Measurements from ENCODE around the gene INVS.
"Not testable (repeated sequence)": the region's sequence is repeated elsewhere in the genome, so short reads cannot be mapped to it uniquely, and the experiment has no call there.

INVS gene

DNA sequence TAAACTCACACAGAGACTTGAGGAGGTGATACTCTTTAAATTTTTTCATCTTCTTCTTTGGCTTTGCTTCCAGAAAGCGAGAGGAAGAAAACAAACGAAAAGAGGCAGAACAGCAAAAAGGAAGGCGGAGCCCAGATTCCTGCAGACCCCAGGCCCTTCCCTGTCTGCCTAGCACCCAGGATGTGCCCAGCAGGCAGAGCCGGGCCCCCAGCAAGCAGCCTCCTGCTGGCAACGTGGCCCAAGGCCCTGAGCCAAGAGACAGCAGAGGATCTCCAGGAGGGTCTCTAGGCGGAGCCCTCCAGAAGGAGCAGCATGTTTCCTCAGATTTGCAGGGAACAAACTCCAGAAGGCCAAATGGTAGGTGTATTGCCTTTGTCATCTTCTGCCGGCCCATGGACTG lies 185.2 kb downstream of the INVS start:
- DNase-seq = no peak

DNA sequence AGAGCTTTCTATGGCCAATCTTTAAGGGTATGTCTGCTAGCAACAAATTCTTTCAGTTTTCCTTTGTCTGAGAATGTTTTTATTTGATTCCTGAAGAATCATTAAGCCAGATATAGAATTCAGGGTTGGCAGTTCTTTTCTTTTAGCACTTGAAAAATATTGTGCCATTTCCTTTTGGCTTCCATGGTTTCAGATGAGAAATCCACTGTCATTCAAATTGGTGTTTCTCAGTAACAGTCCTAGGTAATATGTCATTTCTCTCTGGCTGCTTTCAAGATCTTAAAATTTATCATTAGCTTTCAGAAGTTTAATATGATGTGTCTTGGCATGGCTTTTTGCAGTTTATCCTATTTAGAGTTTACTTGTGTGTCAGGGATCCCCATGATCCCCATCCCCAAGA lies 186.0 kb downstream of the INVS start:
- DNase-seq = no peak

DNA sequence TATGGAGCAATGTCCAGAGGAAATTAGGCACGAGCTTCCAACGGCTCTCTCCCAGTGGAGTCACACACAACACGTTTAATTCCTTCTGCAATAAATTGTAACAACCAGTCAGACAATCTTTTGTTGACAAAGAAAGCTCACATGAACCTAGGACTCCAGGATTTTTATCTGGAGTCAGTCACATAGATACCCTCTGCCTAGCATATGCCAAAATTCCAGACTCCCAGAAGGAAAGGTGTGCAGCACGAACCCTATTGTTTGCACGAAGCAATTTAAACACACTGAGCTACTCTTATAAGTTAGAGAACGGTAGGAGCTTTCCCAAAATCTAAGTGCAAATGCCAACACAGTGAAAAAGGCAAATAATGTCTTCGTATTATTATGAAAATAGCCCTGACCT lies 186.6 kb downstream of the INVS start:
- no peak for DNase-seq

DNA sequence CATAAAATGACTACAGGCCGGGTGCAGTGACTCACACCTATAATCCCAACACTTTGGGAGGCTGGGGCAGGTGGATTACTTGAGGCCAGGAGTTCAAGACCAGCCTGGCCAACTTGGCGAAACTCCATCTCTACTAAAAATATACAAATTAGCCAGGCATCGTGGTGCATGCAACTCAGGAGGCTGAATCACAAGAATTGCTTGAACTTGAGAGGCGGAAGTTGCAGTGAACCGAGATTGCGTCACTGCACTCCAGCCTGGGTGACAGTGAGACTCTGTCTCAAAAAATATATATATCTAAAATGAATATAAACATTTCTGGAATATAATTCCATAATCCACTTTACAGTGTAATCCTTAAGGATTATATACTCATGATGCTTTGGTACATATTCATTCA lies 187.2 kb downstream of the INVS start:
- no peak for DNase-seq

DNA sequence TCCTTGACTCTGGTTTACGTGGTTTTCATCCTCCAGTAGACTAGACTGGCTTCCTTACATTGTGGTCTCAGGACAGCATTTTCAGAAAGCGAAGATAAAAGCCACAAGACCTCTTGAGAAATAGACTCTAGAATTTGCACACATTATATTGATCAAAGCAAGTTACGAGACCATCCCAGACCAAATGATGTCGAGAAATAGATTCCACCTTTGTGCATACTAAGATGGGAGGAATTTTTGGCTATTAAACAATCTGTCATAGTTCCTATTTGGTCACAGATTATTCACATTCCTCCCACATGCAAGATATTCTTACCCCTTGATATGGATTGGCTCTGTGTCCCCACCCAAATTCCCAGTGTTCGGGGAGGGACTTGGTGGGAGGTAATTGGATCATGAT lies 188.1 kb downstream of the INVS start:
- no peak for DNase-seq

DNA sequence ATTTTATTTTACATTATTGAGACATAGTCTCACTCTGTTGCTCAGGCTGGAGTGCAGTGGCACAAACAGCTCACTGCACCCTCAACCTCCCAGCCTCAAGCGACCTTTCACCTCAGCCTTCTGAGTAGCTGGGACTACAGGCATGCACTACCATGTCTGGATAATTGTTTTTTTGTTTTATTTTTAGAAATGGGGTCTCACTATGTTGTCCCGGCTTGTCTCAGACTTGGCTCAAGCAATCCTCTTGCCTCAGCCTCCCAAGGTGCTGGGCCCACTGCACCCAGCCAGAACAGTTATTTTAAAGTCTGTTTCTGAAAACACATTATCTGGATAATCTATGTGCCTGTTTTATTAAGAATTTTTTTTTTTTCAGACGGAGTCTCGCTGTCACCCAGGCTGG lies 191.7 kb downstream of the INVS start:
- no peak for DNase-seq

DNA sequence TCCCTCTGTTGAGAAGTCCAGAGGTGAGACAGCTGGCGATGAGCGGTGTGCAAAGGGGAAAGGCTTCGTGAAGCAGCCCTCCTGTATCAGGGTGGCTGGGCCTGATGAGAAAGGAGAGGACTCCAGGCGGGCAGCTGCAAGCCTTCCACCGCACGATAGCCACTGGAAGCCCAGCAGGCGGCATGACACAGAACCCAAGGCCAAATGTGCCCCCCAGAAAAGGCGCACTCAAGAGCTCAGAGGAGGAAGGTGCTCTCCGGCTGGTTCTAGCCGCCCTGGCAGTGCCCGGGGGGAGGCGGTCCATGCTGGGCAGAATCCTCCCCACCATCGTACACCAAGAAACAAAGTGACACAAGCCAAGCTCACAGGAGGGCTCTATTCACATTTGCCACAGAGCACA lies 193.4 kb downstream of the INVS start:
- no peak for DNase-seq

DNA sequence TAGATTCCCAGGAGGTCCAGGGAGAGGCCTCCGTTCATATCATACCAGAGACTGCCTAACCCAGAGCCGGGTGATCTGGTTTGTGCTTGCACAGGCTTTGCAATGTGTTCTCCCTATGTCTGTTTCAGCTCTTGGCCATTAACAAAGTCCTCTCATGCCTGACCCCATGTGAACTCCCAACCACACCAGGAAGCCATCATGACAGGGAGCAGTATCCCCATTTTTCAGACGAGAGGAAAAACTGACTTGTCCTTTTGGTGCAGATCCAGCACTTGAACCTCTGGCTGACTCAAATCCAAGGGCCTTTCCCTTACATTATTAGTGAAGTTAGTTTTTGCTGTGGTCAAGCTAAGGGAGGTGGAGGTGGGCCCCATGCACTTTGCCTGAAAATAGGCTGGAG lies 195.3 kb downstream of the INVS start:
- DNase-seq = no peak

DNA sequence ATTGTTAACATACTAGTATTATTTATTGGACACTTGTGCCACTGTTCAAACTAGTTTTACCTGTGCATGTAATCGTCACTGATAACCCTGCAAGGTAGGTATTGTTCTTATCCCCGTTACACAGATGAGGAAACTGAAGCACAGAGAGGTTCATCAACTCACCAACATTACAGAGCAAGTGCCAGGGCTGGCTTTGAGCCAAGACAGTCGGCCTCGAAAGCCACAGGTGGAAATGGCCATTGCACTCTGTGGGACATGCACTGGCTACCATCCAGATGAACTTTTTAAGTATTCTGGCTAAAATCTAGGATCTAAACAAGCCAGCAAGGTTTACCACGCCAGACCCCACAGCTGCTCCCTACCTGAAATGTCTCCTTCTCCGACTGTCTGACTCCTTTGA lies 195.8 kb downstream of the INVS start:
- no peak for DNase-seq

DNA sequence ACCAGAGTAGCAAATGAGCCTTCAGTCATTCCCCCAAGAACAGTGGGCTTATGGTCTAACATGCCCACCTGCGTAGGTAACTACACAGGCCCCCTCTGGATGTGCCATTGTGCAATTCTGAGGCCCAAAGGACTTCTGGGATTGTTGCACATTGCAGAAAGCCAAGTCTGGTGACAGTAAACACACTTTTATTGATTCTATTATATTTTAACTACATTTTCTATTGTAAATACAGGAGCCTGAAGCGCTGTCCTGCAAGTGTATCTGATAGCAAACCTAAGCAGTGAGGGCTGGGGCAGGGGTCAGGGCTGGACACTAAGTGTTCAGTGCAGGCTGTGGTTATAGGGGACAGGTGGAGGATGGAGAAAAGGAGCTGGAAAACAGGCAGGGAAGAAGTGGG lies 196.2 kb downstream of the INVS start:
- no peak for DNase-seq

DNA sequence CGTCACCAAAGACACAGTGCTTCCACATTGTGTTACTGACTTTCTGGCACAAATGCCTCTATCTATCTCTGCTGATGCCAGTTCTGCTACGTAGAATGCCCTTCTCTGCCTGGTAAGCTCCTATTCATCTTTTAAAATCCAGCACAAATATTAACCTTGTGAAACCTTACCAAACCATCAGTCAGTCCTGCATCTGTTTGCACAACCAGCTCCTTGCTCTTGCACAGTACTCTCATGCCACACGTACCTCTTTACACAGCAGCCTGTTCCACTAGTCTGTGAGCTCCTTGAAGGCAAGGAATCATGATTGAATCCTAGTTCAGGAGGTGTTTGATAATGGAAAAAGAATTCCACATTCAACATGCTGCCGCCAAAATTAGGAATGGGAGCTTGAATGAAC lies 197.4 kb downstream of the INVS start:
- no peak for DNase-seq

DNA sequence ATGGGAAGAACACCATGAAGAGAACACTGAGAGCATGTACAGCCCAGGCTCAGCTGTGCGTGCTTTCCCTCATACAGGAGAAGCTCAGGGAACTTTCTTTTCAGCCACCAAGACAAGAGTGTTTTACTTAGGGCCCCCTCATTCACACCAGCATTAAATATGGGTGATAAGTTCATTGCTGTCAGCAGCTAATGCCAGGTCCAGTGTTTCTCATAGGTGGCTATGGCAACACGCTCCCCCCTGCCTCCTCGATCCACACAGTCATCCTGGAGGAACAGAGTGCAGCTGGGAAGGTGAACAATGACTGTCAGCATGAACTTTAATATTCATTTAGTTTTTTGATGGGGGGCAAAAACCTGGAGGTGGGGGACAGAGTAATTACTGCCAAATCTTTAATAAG lies 199.3 kb downstream of the INVS start:
- DNase-seq = no peak

DNA sequence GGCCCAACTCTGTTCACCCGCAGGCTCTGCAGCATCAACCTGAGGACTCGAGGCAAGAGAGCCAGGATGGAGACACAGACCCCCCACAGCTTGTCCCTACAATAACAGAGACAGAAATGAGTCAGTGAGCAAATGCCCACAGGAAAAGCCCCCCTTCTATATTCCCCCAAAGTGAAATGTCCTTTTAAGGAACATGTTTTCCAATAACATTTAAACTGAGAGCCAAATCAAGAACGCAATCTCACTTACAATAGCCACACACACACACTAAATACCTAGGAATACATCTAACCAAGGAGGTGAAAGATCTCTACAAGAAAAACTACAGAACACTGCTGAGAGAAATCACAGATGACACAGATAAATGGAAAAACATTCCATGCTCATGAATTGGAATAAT lies 204.7 kb downstream of the INVS start:
- no peak for DNase-seq

DNA sequence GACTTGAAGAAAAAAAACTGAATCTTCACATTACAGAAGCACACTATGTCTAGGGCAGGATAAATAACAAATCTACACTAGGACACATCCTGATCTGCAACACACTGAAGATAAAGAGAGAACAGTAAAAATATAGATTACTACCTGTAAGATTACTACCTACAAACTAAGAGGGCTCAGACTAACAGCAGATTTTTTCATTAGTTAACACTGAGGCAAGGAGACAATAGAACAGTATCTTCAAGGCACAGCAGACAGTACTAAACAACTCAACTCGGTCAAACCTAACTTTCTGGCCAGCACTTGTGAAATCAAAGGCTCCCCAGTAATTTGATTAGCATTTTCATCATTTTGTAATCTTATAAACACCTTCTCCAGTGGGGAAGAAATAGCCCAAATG lies 207.2 kb downstream of the INVS start:
- DNase-seq = no peak

DNA sequence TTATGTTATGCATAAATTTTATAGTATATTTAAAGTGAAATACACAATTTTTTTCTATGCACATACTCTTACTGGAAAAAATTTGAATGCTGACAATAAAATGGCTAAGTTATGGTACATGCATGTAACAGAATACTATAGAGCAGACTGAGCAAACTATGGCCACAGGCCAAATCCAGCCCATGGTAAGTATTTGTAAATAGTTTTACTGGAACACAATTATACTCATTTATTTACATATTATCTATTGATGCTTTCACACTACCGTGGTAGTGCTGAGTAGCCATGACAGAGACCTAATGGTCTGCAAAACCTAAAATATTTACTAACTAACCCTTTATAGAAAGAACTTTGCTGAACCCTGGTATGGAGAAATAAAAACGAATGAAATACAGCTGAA lies 208.0 kb downstream of the INVS start:
- no peak for DNase-seq

DNA sequence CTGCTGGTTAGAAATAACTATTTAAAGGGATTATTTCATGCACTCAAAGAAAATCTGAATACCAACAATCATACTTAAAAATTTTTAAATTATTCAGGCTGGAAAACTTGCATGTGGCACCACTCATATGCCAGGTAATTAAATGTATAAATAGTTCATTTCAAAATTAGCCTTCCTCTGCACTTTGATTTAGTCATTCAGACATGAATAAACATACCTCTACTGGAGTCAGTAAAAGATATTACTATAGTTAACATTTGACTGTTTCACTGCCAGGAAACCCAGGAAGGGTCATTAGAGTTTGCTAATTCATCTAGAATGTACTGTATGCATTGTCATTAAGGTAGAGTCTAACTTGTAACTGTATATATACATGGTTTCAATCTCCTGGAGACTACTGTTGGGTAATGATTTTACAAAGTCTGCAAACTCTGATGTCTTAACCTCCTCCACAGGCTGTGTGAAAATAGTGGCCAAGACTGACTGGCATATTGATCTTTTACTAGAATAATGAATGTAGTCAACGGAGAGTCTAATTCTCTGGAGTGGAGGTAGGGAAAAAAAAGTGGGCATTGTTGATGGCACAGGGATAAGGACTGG lies 210.0 kb downstream of the INVS start:
- DNase-seq = no peak

DNA sequence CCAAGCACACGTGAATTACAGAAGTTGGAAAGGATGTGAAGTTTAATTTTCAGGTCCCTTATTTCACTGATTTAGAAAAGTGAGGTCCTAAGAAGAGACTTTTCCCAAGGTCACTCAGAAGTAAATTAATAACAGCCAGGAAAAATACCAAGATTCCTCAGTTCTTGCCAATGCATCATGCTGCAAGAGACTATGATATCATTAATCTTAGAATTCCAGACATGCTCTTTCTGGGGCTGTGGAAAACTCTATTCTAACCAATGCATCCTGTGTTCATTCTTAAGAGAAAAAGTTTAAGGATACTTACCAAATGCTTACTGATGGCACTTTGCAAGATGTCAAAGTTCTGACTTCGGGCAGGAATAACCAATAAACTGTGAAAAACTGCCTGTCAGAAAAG lies 210.9 kb downstream of the INVS start:
- DNase-seq = no peak

DNA sequence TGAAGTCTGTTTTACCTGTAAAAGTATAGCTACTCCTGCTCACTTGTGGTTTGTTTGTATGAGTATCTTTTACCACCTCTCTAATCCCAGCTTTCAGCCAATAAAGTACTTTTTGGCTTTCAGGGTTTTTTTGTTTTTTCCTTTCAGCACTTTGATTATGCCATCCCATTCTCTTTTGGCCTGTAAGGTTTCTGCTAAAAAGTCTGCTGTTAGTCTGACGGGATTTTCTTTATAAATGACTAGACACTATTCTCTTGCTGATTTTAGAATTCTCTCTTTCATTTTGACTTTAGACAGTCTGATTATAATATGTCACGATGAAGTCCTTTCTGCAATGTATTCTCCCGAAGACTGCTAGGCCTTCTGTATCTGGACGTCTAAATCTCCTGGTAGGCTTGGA lies 216.5 kb downstream of the INVS start:
- DNase-seq = no peak

DNA sequence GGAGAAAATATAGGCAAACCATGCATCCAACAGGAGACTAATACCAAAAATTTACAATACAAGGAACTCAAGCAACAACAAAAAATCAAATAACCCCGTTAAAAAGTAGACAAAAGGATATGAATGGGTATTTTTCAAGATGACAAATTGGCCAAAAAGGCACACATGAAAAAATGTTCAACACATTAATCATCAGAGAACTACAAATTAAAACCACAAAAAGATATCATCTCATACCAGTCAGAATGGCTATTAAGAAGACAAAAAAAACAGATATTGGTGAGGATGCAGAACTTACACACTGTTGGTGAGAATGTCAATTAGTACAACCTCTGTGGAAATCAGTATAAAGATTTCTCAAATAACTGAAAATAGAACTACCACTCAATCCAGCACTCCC lies 218.7 kb downstream of the INVS start:
- DNase-seq = no peak

DNA sequence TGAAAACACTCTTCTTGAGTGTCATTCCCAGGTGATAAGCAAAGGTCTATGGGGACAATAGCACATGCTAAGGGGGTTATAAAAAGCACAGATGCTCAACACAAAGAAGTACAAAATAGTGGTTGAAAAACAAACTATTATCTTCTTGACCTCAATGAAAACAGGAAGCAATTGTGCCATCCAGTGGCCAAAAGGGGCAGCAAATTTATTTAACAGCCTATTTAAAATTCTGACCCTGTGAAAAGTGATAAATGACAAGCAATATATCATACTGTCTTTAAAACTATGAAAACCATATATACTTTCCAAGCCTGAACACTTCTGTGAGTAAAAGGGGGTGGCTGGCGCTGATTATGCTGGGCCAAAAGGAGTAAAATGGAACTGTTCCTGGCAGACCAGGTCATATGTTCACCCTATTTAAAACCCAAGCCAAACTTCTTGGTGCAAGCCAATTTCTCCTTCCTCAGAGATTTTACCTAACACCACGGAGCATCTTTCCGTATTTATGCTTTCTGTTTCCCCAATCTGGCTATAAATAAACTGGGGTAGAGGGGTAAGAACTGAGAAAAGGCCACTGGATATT lies 224.0 kb downstream of the INVS start:
- peak; percentile 5 for DNase-seq

DNA sequence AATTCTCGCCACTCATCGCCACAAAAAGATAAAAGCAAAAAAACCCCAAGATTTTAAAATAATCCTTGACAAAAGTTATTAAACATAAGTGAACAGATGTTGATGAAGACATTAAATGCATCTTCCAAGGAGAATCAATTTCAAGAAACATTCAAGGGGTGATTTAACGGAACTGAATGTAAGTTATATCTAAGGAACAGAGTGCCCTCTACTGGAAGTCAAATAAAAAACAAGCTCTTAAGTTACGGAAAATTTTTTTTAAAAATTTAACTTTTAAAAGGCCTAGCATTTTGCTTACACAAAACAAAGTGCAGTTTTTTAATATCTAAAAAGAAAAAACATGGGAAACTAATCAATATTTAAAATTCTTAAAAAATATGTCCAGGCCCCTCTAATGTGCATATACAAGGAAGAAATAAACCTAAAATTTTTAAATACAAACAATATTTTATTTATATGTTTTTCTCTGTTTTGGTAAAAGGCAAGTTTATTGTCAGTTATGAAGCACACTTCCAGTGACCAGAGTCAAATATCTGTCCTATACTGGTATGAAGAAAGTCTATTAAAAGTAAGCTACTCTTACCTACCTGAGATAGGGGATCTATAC lies 225.7 kb downstream of the INVS start:
- no peak for DNase-seq

DNA sequence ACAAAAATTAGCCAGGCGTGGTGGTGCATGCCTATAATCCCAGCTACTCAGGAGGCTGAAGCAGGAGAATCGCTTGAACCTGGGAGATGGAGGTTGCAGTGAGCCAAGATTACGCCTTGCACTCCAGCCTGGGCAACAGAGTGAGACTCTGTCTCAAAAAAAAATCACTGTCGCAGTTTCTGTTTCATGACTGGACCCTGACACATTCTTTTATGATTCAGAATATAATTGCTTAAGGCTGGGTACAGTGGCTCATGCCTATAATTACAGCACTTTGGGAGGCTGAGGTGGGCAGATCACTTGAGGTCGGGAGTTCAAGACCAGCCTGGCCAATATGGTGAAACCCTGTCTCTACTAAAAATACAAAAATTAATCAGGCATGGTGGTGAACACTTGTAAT lies 239.7 kb downstream of the INVS start:
- not testable (repeated sequence) for DNase-seq

DNA sequence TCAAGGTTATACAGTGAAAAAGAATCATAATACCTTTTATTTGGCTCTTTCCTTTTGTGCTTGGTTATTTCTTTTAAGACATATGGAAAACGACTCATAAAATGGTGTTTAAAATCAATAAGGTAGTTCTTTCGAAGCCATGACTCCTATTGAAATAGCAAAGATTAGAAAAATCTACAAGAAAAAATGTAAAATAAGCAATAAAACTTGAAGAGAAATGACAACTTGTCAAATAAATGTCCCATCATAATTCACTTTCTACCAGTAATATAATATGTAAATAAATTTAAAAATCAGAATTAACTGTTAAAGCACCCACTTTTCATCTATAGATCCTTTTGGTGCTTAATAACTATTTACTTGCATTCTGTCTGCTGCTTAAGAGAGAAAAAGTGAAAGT lies 241.2 kb downstream of the INVS start:
- DNase-seq = no peak

DNA sequence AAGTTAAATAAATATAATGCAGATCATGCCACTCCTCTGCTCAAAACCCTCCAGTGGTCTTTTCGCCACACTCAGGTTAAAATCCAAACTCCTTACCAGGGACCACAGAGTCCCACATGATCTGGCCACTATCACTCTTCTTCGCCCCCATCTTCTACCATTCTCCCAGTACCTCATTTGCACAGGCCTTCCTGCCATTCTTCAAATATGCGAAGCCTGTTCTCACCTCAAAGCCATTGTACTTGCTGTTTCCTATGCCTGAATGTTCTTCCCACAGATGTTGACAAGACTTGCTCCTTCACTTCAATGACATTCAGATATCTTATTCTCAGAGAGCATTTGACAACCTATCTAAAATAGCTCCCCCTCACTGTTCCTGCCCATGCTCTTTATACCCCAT lies 242.8 kb downstream of the INVS start:
- no peak for DNase-seq

DNA sequence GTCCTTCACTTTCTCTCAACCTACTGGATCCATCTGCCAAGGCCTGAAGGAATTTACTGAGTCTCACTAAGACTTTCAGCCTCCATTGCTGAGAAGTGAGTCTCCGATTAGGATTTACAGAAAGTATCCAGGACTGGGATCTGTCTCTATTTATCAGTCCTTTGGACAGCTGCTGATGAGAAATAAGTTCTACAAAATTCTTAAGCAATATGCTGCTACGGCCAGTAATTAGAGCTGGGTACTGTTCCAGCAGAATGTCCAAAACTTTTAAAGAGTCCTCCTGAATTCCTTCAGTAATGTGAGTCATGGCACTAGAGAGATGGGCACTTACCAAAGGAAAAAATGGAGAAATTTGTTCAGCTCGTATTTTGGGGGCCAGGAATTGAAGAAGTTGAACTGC lies 247.8 kb downstream of the INVS start:
- no peak for DNase-seq
